SJSA1 (cell line): ENCODE data around the gene MINAR1. TPM values are rescaled to one million over a fixed set of nuclear protein-coding genes. Genes with fewer than 3 reads are reported as not detected.
"Not testable (repeated sequence)": the region's sequence is repeated elsewhere in the genome, so short reads cannot be mapped to it uniquely, and the experiment has no call there.

Source experiments
- DNase-seq, 2 experiments: peaks; one replicate each; pipeline ENCODE4 v3.0.0-alpha.2; 2015 to 2020; ENCODE audit warnings: low spot score in 2 of 2, low read depth in 1 of 2
- H3K27ac ChIP-seq: fragments of 250-450 bp; sonication (Bioruptor Pico); 2 replicates; pipeline ENCODE4 v1.5.1; 2020; ENCODE audit warnings: mild to moderate bottlenecking, moderate library complexity
- H3K27me3 ChIP-seq: fragments of 250-450 bp; sonication (Bioruptor Pico); replicated peaks from 2 replicates; pipeline ENCODE4 v1.5.1; 2020; ENCODE audit warnings: mild to moderate bottlenecking, moderate library complexity
- H3K36me3 ChIP-seq: fragments of 250-450 bp; sonication (Bioruptor Pico); 2 replicates; pipeline ENCODE4 v1.5.1; 2020; ENCODE audit warnings: mild to moderate bottlenecking
- H3K4me1 ChIP-seq: fragments of 250-450 bp; sonication (Bioruptor Pico); replicated peaks from 2 replicates; pipeline ENCODE4 v1.6.1; 2021; ENCODE audit warnings: mild to moderate bottlenecking
- H3K4me3 ChIP-seq: fragments of 250-450 bp; sonication (Bioruptor Pico); 2 replicates; pipeline ENCODE4 v1.5.1; 2020; ENCODE audit warnings: mild to moderate bottlenecking
- H3K9me3 ChIP-seq: fragments of 250-450 bp; sonication (Bioruptor Pico); replicated peaks from 2 replicates; pipeline ENCODE4 v1.5.1; 2020; ENCODE audit warnings: mild to moderate bottlenecking
- total RNA-seq: library from RNA; depleted of rRNA; stranded (reverse); fragments of >200 nt; shearing (Covaris generic); gene quantifications from 2 replicates; pipeline ENCODE4 v1.2.3, GENCODE V29; 2014

Gene MINAR1
- total RNA-seq, 1 experiment from 2014 or later: 0.82 TPM

DNA sequence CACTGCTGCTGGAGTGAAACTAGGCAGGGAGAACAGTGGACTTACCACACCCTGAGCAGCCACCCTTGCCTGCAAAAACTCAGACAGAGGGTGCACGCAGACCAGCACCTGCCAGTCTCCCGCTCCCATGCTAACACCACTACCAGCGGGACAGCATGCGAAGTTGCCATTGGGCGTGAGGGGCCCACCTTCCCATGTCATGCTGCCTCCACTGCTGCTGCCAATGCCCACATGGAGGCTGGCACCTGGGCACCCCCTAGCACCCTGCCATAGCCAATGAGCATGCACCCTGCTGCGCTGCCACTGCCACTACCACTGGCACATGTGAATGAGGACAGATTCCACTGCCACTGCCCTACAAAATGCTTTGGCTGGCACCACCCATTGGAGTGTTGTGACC is 19.7 kb upstream of the MINAR1 start:
- no peaks in the 10 kb centered on the region for H3K9me3 ChIP-seq
- H3K27ac ChIP-seq: no peak overlapping the region
- no peak for DNase-seq
- no peaks in the 10 kb centered on the region for H3K4me1 ChIP-seq
- no peaks in the 10 kb centered on the region for H3K27me3 ChIP-seq
- H3K4me3 ChIP-seq: no peak overlapping the region
- H3K36me3 ChIP-seq: no peaks in the 10 kb centered on the region

GRCh38 chr15:79416876-79417275 is 15.3 kb upstream of the MINAR1 start:
- H3K36me3 ChIP-seq: no peaks in the 10 kb centered on the region
- H3K27ac ChIP-seq: no peak overlapping the region
- H3K4me3 ChIP-seq: no peak overlapping the region
- H3K27me3 ChIP-seq: no peaks in the 10 kb centered on the region
- no peak for DNase-seq
- H3K4me1 ChIP-seq: no peaks in the 10 kb centered on the region
- H3K9me3 ChIP-seq: no peaks in the 10 kb centered on the region

DNA sequence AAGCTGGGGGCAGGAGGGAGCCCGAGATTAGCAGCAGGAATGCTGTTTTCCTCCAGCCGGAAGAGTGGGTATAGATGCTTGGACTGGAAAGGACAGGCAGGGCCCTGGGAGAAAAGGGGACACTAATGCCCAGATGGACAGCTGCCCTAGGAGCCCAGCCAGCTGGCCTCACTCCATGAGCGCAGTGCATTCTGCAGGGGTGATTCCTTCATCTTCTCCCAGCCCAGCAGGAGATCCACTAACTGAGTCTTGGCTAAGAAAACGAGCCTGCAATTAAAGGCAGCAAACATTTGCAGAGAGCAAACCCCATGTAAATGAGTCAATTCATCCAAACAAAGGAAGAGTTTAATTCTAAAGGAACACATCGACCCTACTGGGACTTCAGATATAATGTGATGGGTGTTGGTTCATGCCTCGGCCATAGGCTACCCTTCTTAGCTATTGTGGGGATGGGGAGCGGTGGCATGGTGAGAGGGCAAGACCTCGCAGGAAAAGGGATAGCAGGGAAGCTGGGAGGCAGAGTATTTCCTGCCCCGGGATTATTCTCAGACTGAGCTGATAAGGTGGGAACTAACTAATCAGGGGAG is 13.3 kb upstream of the MINAR1 start:
- H3K4me3 ChIP-seq: no peak overlapping the region
- no peaks in the 10 kb centered on the region for H3K27me3 ChIP-seq
- no peaks in the 10 kb centered on the region for H3K36me3 ChIP-seq
- H3K27ac ChIP-seq: no peak overlapping the region
- H3K4me1 ChIP-seq: no peaks in the 10 kb centered on the region
- DNase-seq: no peak
- no peaks in the 10 kb centered on the region for H3K9me3 ChIP-seq

GRCh38 chr15:79425591-79426295 is 6.4 kb upstream of the MINAR1 start:
- no peaks in the 10 kb centered on the region for H3K9me3 ChIP-seq
- H3K27ac ChIP-seq: no peak overlapping the region
- peaks cover 24% of the 10 kb centered on the region; the same call in 1 of the 2 replicates for H3K27me3 ChIP-seq
- no peak overlapping the region for H3K4me3 ChIP-seq
- no peak for DNase-seq
- H3K36me3 ChIP-seq: no peaks in the 10 kb centered on the region
- H3K4me1 ChIP-seq: no peaks in the 10 kb centered on the region

DNA sequence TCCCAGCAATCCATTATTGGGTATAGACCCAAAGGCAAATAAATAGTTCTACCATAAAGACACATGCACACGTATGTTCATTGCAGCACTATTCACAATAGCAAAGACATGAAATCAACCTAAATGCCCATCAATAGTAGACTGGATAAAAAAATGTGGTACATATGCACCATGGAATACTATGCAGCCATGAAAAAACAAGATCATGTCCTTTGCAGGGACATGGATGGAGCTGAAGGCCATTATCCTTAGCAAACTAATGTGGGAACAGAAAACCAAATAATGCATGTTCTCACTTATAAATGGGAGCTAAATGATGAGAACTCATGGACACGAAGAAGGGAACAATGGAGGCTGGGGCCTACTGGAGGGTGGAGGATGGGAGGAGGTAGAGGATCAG is 5.2 kb upstream of the MINAR1 start:
- DNase-seq, H3K4me1 ChIP-seq, H3K27ac ChIP-seq, H3K9me3 ChIP-seq, H3K36me3 ChIP-seq, H3K4me3 ChIP-seq: not testable (repeated sequence)
- peaks cover 35% of the 10 kb centered on the region for H3K27me3 ChIP-seq

- Histone ChIP-seq H3K27me3 (peaks cover 46% of the 10 kb centered on the region), H3K27ac (no peak overlapping the region), H3K4me1 (peaks cover 11% of the 10 kb centered on the region), H3K36me3 (no peaks in the 10 kb centered on the region), H3K4me3 (no peak overlapping the region), H3K9me3 (no peaks in the 10 kb centered on the region)
- DNase-seq: no peak
Observed at GRCh38 chr15:79427781-79428598, 4.1 kb upstream of the MINAR1 start.

GRCh38 chr15:79430901-79431635 is 1.1 kb upstream of the MINAR1 start:
- Histone ChIP-seq H3K4me3 (no peak overlapping the region), H3K27me3 (peaks cover 59% of the 10 kb centered on the region), H3K27ac (no peak overlapping the region), H3K9me3 (no peaks in the 10 kb centered on the region), H3K4me1 (peaks cover 11% of the 10 kb centered on the region), H3K36me3 (no peaks in the 10 kb centered on the region)
- no peak for DNase-seq

DNA sequence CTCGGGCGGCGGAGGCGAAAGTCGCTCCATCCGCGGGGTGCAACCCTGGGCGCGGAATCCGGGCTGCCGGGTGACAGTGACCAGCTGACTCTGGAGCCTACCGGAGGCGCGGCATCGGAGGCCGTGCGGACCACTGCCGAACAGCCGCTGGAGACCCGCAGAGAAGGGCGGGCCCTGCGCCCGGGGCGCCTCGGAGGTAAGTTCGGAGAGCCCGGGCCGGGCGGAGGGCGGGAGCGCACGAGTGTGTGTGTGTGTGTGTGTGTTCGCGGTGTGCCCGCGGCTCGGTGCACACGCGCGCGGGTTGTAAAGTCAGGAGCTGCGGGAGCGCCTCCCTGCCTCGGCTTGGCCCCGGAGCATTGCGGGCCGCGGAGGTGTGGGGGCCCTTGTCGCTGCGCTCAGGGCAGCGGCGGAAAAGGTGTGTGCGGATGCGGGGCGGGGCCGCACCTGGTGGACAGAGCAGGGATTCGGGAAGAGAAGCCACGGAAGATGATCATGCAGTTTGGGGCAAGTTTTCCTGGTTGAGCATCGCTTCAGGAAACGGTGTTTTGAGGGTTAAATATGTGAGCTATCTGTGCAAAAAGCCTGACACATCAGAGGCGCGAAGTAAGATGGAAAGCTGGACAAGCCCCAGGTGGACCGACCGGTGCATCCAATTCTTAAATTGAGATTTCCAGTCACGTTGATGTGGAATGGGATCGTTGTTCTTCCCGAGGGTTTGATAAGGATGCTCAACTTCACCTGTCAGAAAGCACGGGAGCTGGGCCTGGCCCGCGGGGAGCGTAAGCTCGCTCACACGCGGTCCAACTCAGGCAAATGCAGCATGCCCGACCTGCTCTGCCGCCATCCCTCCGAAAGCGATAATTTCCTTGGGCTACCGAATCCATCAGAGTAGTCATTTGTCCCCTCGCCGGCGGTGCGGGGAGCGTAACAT is 474 bp downstream of the MINAR1 start:
- H3K9me3 ChIP-seq: no peaks in the 10 kb centered on the region

DNA sequence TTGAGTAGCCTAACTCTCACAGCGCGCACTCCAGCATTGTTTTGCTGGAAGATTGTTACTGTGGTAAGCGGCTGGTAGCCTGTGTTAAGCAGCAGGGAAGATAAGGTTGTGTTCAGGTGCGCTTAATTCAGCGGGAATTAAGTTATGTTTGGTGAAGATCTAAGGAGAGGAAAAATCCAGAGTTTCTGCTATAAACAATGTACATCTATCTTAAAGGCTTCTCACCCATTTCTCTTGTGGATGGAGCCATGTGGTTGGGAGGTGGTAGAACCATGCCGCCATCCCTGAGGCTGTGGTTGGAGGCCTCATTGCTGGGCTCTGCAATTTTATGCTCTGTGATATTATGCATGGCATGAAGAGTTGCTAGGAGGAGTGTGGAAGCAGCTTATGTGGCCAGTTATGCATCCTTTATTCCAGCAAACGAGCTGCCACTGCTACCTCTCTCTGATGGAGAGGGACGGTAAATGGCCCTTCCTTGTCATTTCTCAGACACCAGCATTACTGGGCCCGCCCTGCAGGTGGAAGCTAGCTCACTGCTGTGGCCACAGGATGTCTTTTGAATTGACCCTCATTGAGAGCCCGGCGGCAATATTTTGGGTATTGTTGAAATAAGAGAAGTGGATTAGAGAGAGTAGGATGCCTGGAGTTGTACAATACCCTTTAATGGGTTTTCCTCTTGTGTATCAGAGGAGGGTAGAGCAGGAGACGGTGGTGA is 1.3 kb downstream of the MINAR1 start:
- H3K9me3 ChIP-seq: no peaks in the 10 kb centered on the region
- no peak overlapping the region for H3K27ac ChIP-seq
- no peak for DNase-seq
- H3K36me3 ChIP-seq: no peaks in the 10 kb centered on the region
- H3K4me3 ChIP-seq: no peak overlapping the region
- H3K4me1 ChIP-seq: peaks cover 11% of the 10 kb centered on the region
- H3K27me3 ChIP-seq: peaks cover 53% of the 10 kb centered on the region

More for the DNA sequence above, 474 bp downstream of the MINAR1 start:
- peak in 1 of 2 experiments; percentile 20 for DNase-seq
- H3K27me3 ChIP-seq: peaks cover 55% of the 10 kb centered on the region
- H3K4me1 ChIP-seq: peaks cover 11% of the 10 kb centered on the region
- no peak overlapping the region for H3K27ac ChIP-seq
- peak overlapping the region; percentile 29 for H3K4me3 ChIP-seq
- no peaks in the 10 kb centered on the region for H3K36me3 ChIP-seq

- Histone ChIP-seq H3K36me3 (no peaks in the 10 kb centered on the region), H3K4me1 (peaks cover 11% of the 10 kb centered on the region), H3K4me3 (no peak overlapping the region), H3K9me3 (no peaks in the 10 kb centered on the region), H3K27ac (no peak overlapping the region), H3K27me3 (peaks cover 44% of the 10 kb centered on the region)
- no peak for DNase-seq
Observed at GRCh38 chr15:79434361-79434760, 2.2 kb downstream of the MINAR1 start.

GRCh38 chr15:79436037-79436780 is 4.1 kb downstream of the MINAR1 start:
- no peak overlapping the region for H3K4me3 ChIP-seq

More at GRCh38 chr15:79436037-79436780, 4.1 kb downstream of the MINAR1 start:
- DNase-seq: no peak
- no peak overlapping the region for H3K27ac ChIP-seq
- H3K4me1 ChIP-seq: peaks cover 11% of the 10 kb centered on the region
- H3K36me3 ChIP-seq: no peaks in the 10 kb centered on the region
- H3K27me3 ChIP-seq: peaks cover 31% of the 10 kb centered on the region
- H3K9me3 ChIP-seq: no peaks in the 10 kb centered on the region
